Psoas muscle (tissue), 8 donors: ENCODE measurements around the gene TMEM176A. TPM values are rescaled to one million over a fixed set of nuclear protein-coding genes. Genes with fewer than 3 reads are reported as not detected.

ENCODE experiments used
- ATAC-seq, 4 donors: fragments of 200-7000 bp; cut with Tn5 transposase; one replicate each; pipeline ENCODE4 v1.9.1; 2020; ENCODE audit warnings: moderate library complexity in 3 of 4, mild to moderate bottlenecking in 2 of 4
- DNase-seq, 2 donors: peaks; one replicate each; pipeline ENCODE4 v3.0.0-alpha.2; 2020
- H3K27ac ChIP-seq: fragments of 200-600 bp; one replicate; pipeline ENCODE4 v1.8.0; 2022
- H3K27me3 ChIP-seq, 3 donors: fragments of 200-600 bp in 1 of 3; one replicate each; pipeline versions ENCODE4 v1.6.1 to v1.8.0; 2013 to 2022; ENCODE audit warnings: low read length in 2 of 3, mild to moderate bottlenecking in 2 of 3, moderate library complexity in 1 of 3; ENCODE audit not compliant: insufficient read depth in 3 of 3
- H3K36me3 ChIP-seq, 2 donors: fragments of 200-600 bp in 1 of 2; one replicate each; pipeline versions ENCODE4 v1.6.1 to v1.8.0; 2013 to 2022; ENCODE audit warnings: low read depth in 1 of 2, mild to moderate bottlenecking in 1 of 2, moderate library complexity in 1 of 2; ENCODE audit not compliant: insufficient read depth in 1 of 2
- H3K4me1 ChIP-seq: fragments of 200-600 bp; one replicate; pipeline ENCODE4 v1.8.0; 2022
- H3K4me3 ChIP-seq: fragments of 200-600 bp; one replicate; pipeline ENCODE4 v1.8.0; 2022; ENCODE audit warnings: mild to moderate bottlenecking
- H3K9me3 ChIP-seq: fragments of 200-600 bp; one replicate; pipeline ENCODE4 v1.8.0; 2022
- WGBS, 3 donors: extraction: QIAGEN DNeasy Blood & Tissue Kit; methylation state at CpG; one replicate each; pipeline versions ENCODE4 v1.1.6 to v1.1.7; 2013; 5-methylcytosine and 5-hydroxymethylcytosine counted together
- intact Hi-C, 2 donors: fragments of 100-400 bp; cut with DNase I; formaldehyde crosslinking; loops; one replicate each; pipeline versions ENCODE4 v1.11.0 to v1.14.2; 2022
- polyA plus RNA-seq, 3 donors: library from polyadenylated mRNA; stranded (reverse); fragments of 200-250 nt; gene quantifications; one replicate each; pipeline ENCODE4 v1.2.3, GENCODE V29; 2013
- total RNA-seq, 4 donors: library from RNA; stranded (reverse); fragmentation: NEBNext Ultra II Directional in 2 of 4; extraction: Animal tissue kit (Norgen Biotek cat#: 25700) in 2 of 4; gene quantifications; one replicate each; pipeline versions ENCODE4 v1.2.1 to v1.2.4, GENCODE V29; 2021 to 2023
- TF ChIP-seq, protein P1 (sequence below): fragments of 200-600 bp; IDR thresholded peaks from one replicate; pipeline ENCODE4 v1.8.0; 2022; ENCODE audit warnings: antibody characterized with exemption
- donor health status: healthy with polysubstance abuse.
- donor health status: DM: no; HTN: no; CAD: no; lungs with moderate emphysema.
- donor health status: Bipolar disorder and iron deficiency.
- donor health status: healthy.
- donor health status: DM: yes; HTN: yes; CAD: no.
- donor health status: DM: no; HTN: no; CAD: no.
- donor health status: DM: no; HTN: no; CAD: no.
- donor health status: DM: yes; HTN: yes; CAD: no.

TMEM176A gene
- total and polyA plus RNA-seq, 7 donors, result 2.3 to 13.7 (median 3.2) TPM

DNA sequence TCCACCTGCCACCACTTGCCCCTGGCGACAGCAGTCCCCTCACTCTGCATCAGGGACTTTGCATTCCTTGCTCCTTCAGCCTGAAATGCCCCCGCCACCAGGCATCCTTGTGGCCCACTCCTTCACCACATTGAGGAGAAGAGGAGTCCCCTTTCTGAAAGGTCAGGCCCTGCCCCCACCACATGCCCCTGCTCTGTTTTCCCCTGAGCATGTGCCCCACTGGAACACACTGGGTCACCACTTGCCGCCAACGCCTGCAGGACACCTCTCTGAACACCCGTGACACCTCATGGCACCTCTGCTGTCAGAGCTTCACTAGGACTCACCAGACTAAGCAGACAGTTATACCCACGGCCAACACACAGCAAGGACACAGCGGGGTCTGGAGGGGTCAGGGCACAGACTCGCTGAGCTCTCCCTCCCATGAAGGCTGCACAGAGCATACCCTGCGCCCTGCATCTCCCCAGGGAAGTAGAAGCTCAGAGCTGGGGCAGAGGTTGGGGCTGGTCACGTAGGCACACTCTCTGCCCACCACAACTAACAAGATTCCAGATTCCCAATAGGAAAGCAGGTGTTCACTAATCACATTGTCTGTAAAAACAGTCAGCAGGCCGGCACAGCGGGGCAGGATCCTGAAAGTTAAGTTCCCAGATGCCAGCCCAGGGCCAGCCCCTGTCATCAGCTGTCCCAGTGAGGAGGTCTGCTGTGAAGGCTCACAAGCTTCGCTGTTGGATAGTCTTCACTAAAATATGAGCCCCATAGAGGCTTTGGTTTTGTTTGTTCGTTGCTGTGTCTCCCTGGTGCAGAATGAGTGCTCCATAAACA lies 45.9 kb downstream of the TMEM176A start:
- TF ChIP-seq, protein P1, sequence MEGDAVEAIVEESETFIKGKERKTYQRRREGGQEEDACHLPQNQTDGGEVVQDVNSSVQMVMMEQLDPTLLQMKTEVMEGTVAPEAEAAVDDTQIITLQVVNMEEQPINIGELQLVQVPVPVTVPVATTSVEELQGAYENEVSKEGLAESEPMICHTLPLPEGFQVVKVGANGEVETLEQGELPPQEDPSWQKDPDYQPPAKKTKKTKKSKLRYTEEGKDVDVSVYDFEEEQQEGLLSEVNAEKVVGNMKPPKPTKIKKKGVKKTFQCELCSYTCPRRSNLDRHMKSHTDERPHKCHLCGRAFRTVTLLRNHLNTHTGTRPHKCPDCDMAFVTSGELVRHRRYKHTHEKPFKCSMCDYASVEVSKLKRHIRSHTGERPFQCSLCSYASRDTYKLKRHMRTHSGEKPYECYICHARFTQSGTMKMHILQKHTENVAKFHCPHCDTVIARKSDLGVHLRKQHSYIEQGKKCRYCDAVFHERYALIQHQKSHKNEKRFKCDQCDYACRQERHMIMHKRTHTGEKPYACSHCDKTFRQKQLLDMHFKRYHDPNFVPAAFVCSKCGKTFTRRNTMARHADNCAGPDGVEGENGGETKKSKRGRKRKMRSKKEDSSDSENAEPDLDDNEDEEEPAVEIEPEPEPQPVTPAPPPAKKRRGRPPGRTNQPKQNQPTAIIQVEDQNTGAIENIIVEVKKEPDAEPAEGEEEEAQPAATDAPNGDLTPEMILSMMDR, result no peak
- no peaks in the 10 kb centered on the region for H3K9me3 ChIP-seq
- H3K27ac ChIP-seq, result no peak overlapping the region
- H3K4me3 ChIP-seq, result no peak overlapping the region
- no peaks in the 10 kb centered on the region for H3K4me1 ChIP-seq
- intact Hi-C loops, result no loop called here
- peaks cover 0 to 2% (median under 1%) of the 10 kb centered on the region in 3 donors for H3K27me3 ChIP-seq
- H3K36me3 ChIP-seq, result no peaks in the 10 kb centered on the region
- ATAC-seq (no peak), DNase-seq (no peak)
- whole genome bisulfite sequencing, 3 donors, result 69 to 79% (median 73%) methylated on average over 14 of the region's 14 CpGs

DNA sequence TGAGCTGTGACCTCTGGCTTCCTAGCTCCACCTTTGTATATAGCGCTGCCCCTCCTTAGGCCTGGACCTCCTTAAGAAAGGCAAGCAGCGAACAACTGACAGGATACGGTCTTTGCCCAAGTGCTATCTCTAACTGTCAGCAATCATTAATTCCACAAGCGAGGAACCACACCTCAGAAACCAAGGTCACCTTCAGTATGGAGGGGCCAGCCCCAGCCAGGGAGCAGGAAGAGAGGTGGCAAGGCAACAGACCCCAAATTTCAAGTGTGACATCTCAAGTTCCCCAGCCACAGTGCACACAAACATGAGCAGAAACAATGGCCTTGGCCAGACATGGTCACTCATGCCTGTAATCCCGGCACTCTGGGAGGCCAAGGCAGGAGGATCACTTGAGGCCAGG lies 47.0 kb downstream of the TMEM176A start:
- H3K4me3 ChIP-seq, result no peak overlapping the region
- DNase-seq, result no peak
- H3K36me3 ChIP-seq, result no peaks in the 10 kb centered on the region
- TF ChIP-seq, protein P1, result no peak
- intact Hi-C loops, result no loop called here
- 92 to 97% (median 95%) methylated on average over 5 of the region's 5 CpGs for WGBS, 3 donors
- H3K27ac ChIP-seq, result no peak overlapping the region
- H3K9me3 ChIP-seq, result no peaks in the 10 kb centered on the region
- peaks cover 0 to 7% (median 4%) of the 10 kb centered on the region in 3 donors for H3K27me3 ChIP-seq
- H3K4me1 ChIP-seq, result no peaks in the 10 kb centered on the region
- ATAC-seq, result no peak

DNA sequence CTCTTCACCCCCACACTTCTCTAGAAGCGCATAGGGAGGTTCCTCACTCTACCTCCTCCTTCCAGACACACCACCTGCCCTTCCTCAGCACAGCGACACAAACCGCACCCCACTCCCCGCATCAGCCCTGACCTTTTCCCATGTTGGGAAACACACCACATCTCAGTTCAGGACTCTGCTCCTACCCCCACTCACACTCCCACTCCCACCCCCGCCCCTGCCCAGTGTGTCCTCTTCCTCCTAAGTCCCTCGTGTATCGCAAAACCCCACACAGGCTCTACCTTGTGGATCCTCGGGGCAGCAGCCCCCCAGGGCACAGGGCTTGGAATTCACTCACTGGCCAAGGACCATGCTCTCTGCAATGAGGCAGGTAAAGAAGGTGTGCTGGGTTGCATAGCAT lies 47.5 kb downstream of the TMEM176A start:
- Histone ChIP-seq H3K36me3 (no peaks in the 10 kb centered on the region), H3K4me1 (no peaks in the 10 kb centered on the region), H3K9me3 (no peaks in the 10 kb centered on the region), H3K27me3 (peaks cover 0 to 10% (median 4%) of the 10 kb centered on the region in 3 donors), H3K4me3 (no peak overlapping the region), H3K27ac (no peak overlapping the region)
- TF ChIP-seq, protein P1, result no peak
- DNase-seq, result no peak
- WGBS, 3 donors, result 93 to 95% (median 94%) methylated on average over 8 of the region's 8 CpGs
- intact Hi-C loops, result no loop called here
- no peak for ATAC-seq

DNA sequence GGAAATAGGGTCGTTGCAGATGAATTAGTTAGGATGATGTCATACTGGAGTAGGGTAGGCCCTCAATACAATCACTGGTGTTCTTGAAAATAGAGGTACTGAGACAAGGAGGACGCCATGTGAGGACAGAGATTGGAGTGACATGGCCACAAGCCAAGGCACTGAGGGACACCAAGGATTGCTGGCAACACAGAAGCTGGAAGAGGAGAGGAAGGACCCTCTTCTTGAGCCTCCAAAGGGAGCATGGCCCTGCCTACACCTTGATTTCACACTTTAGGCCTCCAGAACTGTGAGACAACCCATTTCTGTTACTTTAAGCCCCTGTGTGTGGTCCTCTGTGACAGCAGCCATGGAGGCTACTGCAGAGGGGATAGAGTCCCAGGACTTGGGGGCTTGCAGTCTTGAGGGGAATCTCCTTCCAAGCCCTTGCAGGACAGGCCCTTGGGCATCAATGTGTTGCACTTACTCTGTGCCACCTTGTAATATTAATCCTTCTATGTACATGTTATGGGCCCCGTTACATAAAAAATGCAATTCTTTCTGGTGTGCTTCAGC lies 48.1 kb downstream of the TMEM176A start:
- WGBS, 3 donors, result 84 to 86% (median 85%) methylated on average over 3 of the region's 3 CpGs
- no peaks in the 10 kb centered on the region for H3K4me1 ChIP-seq
- H3K36me3 ChIP-seq, result no peaks in the 10 kb centered on the region
- no peak for DNase-seq
- H3K27me3 ChIP-seq, result peaks cover 0 to 10% (median 4%) of the 10 kb centered on the region in 3 donors
- ATAC-seq, result no peak
- no peak overlapping the region for H3K27ac ChIP-seq
- intact Hi-C loops, result no loop called here
- TF ChIP-seq, protein P1, result no peak
- H3K4me3 ChIP-seq, result no peak overlapping the region
- no peaks in the 10 kb centered on the region for H3K9me3 ChIP-seq
